Right cardiac atrium (tissue), 5 donors: ENCODE measurements around the gene MTMR12. TPM values are rescaled to one million over a fixed set of nuclear protein-coding genes. Genes with fewer than 3 reads are reported as not detected.
A peak's percentile ranks its signal among the peaks of the same experiment; 100 is the strongest.
"Not testable (repeated sequence)": the region's sequence is repeated elsewhere in the genome, so short reads cannot be mapped to it uniquely, and the experiment has no call there.

Source experiments
- ATAC-seq, 2 donors: fragments of 200-7000 bp; cut with Tn5 transposase; one replicate each; pipeline versions ENCODE4 v1.8.0 to v1.9.1; 2020; ENCODE audit warnings: moderate library complexity in 2 of 2, mild to moderate bottlenecking in 1 of 2
- DNase-seq, 3 donors: peaks; one replicate each; pipeline ENCODE4 v3.0.0-alpha.2; 2020
- H3K27ac ChIP-seq: one replicate; pipeline ENCODE4 v1.5.1; 2013; ENCODE audit warnings: mild to moderate bottlenecking, low read length, control low read depth, moderate library complexity
- H3K27me3 ChIP-seq: one replicate; pipeline ENCODE4 v1.6.1; 2013; ENCODE audit not compliant: control insufficient read depth, insufficient read depth
- H3K4me1 ChIP-seq: one replicate; pipeline ENCODE4 v1.6.1; 2013; ENCODE audit warnings: low read length; ENCODE audit not compliant: control insufficient read depth, insufficient read depth
- H3K4me3 ChIP-seq: one replicate; pipeline ENCODE4 v1.5.1; 2013; ENCODE audit warnings: low read length, control low read depth
- H3K9me3 ChIP-seq: one replicate; pipeline ENCODE4 v1.6.1; 2013; ENCODE audit warnings: low read length; ENCODE audit not compliant: control insufficient read depth
- WGBS: extraction: QIAGEN DNeasy Blood & Tissue Kit; methylation state at CpG from one replicate; pipeline ENCODE4 v1.1.7; 2013; 5-methylcytosine and 5-hydroxymethylcytosine counted together
- intact Hi-C, 4 donors: fragments of 100-400 bp; cut with DNase I; formaldehyde crosslinking; loops; one replicate each; pipeline versions ENCODE4 v1.11.0 to v1.14.0; 2022 to 2023
- polyA plus RNA-seq: library from polyadenylated mRNA; stranded (reverse); fragments of 200-250 nt; gene quantifications from one replicate; pipeline ENCODE4 v1.2.3, GENCODE V29; 2013
- total RNA-seq, 4 donors: library from RNA; stranded (reverse); fragmentation: NEBNext Ultra II Directional; extraction: Animal tissue kit (Norgen Biotek cat#: 25700); gene quantifications; one replicate each; pipeline ENCODE4 v1.2.1, GENCODE V29; 2021
- donor health status: healthy with polysubstance abuse.
- donor health status: DM: no; HTN: yes; CAD: no.
- donor health status: DM: no; HTN: no; CAD: no.
- donor health status: DM: no; HTN: yes; CAD: no; lungs with severe emphysema.
- donor health status: DM: yes; HTN: yes; CAD: no.

MTMR12 gene
- total and polyA plus RNA-seq, 5 donors = 6.2 to 28.1 (median 22.2) TPM

GRCh38 chr5:32297181-32298058, 15.3 kb downstream of the MTMR12 start:
- Histone ChIP-seq H3K27ac (no peak overlapping the region), H3K9me3 (no peaks in the 10 kb centered on the region), H3K4me1 (peaks cover 16% of the 10 kb centered on the region), H3K4me3 (no peak overlapping the region), H3K27me3 (no peaks in the 10 kb centered on the region)
- ATAC-seq (peak in 1 of 2 donors; percentile 62), DNase-seq (no peak)
- 26% methylated on average over 2 of the region's 2 CpGs for WGBS
- intact Hi-C loops = no loop called here

GRCh38 chr5:32295966-32296772, 16.6 kb downstream of the MTMR12 start:
- intact Hi-C loops, ATAC-seq, DNase-seq, H3K27me3 ChIP-seq, H3K27ac ChIP-seq, H3K9me3 ChIP-seq, H3K4me3 ChIP-seq: not testable (repeated sequence)
- H3K4me1 ChIP-seq = peaks cover 18% of the 10 kb centered on the region
- WGBS = 70% methylated on average over 9 of the region's 9 CpGs

GRCh38 chr5:32291591-32291990, 21.1 kb downstream of the MTMR12 start:
- no peaks in the 10 kb centered on the region for H3K27me3 ChIP-seq
- 93% methylated on average over 7 of the region's 7 CpGs for WGBS
- H3K4me3 ChIP-seq = no peak overlapping the region
- H3K4me1 ChIP-seq = peaks cover 10% of the 10 kb centered on the region
- H3K27ac ChIP-seq = no peak overlapping the region
- no peak for DNase-seq
- ATAC-seq = no peak
- no peaks in the 10 kb centered on the region for H3K9me3 ChIP-seq
- intact Hi-C loops = no loop called here

GRCh38 chr5:32290922-32291321, 21.8 kb downstream of the MTMR12 start:
- H3K27ac ChIP-seq = no peak overlapping the region
- intact Hi-C loops = no loop called here
- WGBS = 98% methylated on average over 5 of the region's 5 CpGs
- no peak for ATAC-seq
- no peaks in the 10 kb centered on the region for H3K9me3 ChIP-seq
- H3K27me3 ChIP-seq = no peaks in the 10 kb centered on the region
- no peak for DNase-seq
- H3K4me1 ChIP-seq = peaks cover 10% of the 10 kb centered on the region
- H3K4me3 ChIP-seq = no peak overlapping the region

- H3K4me3 ChIP-seq, intact Hi-C loops: not testable (repeated sequence)
These were observed 22.2 kb downstream of the MTMR12 start for GRCh38 chr5:32290501-32290900.

GRCh38 chr5:32289986-32290385, 22.8 kb downstream of the MTMR12 start:
- ATAC-seq, H3K4me1 ChIP-seq, H3K4me3 ChIP-seq, H3K9me3 ChIP-seq, DNase-seq, H3K27me3 ChIP-seq, intact Hi-C loops, H3K27ac ChIP-seq: not testable (repeated sequence)
- WGBS = 99% methylated on average over 1 of the region's 1 CpG

More at GRCh38 chr5:32290501-32290900, 22.2 kb downstream of the MTMR12 start:
- DNase-seq, H3K9me3 ChIP-seq, ATAC-seq, H3K27ac ChIP-seq, H3K27me3 ChIP-seq: not testable (repeated sequence)
- WGBS = 87% methylated on average over 3 of the region's 3 CpGs
- peaks cover 10% of the 10 kb centered on the region for H3K4me1 ChIP-seq

- 85% methylated on average over 3 of the region's 3 CpGs for WGBS
- H3K9me3 ChIP-seq, H3K27ac ChIP-seq, H3K4me3 ChIP-seq, DNase-seq, intact Hi-C loops, H3K27me3 ChIP-seq, ATAC-seq, H3K4me1 ChIP-seq: not testable (repeated sequence)
These were observed 24.6 kb downstream of the MTMR12 start for GRCh38 chr5:32288135-32288534.

GRCh38 chr5:32287525-32287924, 25.2 kb downstream of the MTMR12 start:
- WGBS = 58% methylated on average over 3 of the region's 3 CpGs
- DNase-seq, intact Hi-C loops: not testable (repeated sequence)

GRCh38 chr5:32285510-32286138, 27.1 kb downstream of the MTMR12 start:
- DNase-seq = no peak
- no peak overlapping the region for H3K27ac ChIP-seq
- no peaks in the 10 kb centered on the region for H3K27me3 ChIP-seq
- ATAC-seq = no peak
- no peaks in the 10 kb centered on the region for H3K9me3 ChIP-seq
- no peak overlapping the region for H3K4me3 ChIP-seq
- WGBS = 86% methylated on average over 5 of the region's 5 CpGs
- intact Hi-C loops = no loop called here
- no peaks in the 10 kb centered on the region for H3K4me1 ChIP-seq

More at GRCh38 chr5:32287525-32287924, 25.2 kb downstream of the MTMR12 start:
- not testable (repeated sequence) for H3K4me3 ChIP-seq, H3K9me3 ChIP-seq, H3K27me3 ChIP-seq, H3K4me1 ChIP-seq, H3K27ac ChIP-seq, ATAC-seq

- Histone ChIP-seq H3K4me3 (no peak overlapping the region), H3K27ac (no peak overlapping the region), H3K27me3 (no peaks in the 10 kb centered on the region), H3K4me1 (no peaks in the 10 kb centered on the region), H3K9me3 (no peaks in the 10 kb centered on the region)
- no peak for ATAC-seq
- intact Hi-C loops = no loop called here
- WGBS = 97% methylated on average over 9 of the region's 9 CpGs
- no peak for DNase-seq
These were observed 29.0 kb downstream of the MTMR12 start for GRCh38 chr5:32283539-32284377.
